Measurements from ENCODE around the gene USP34.
"Not testable (repeated sequence)": the region's sequence is repeated elsewhere in the genome, so short reads cannot be mapped to it uniquely, and the experiment has no call there.

USP34 gene

DNA sequence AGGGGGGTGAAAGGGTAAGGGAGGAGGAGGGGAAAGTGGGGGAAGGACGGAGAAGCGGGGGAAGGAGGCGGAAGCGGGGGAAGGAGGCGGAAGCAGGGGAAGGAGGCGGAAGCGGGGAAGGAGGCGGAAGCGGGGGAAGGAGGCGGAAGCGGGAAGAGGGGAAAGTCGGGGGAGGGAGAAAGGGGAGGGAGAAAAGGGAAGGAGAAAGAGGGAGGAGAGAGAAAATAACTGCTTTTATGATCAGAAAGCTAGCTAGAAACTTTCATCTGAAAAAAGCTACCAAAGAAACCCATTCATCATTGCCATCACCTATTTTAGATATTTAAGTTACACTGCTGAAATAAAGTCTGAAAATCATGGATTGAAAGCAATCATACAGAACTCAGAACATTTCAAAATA lies 72.5 kb downstream of the USP34 start:
- TF ChIP-seq POLR2A (IDR thresholded peaks at IDR 0.05; ENCODE audit: low read length), result no peak
- TF ChIP-seq GATA1 (IDR thresholded peaks at IDR 0.05; ENCODE audit: low read depth, low read length), result no peak
- DNase-seq, result no peak

DNA sequence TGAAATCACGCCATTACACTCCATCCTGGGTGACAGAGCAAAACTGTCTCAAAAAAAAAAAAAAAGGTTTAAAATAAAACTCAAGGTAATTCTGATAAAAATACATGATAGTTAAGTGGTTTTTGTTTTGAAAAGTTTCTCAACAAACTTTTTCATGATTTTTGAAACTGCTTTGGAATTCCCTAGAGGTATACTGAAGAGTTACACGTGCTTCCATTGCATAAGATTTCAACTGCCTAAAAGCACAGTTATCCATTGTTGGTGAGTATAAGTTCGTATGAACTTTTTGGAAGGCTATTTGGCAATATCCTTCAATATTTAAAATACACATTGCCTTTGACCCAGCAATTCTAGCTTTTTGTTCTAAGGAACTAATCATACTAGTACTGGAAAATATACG lies 74.9 kb downstream of the USP34 start:
- DNase-seq, result peak in 1 of 2 experiments; percentile 4

DNA sequence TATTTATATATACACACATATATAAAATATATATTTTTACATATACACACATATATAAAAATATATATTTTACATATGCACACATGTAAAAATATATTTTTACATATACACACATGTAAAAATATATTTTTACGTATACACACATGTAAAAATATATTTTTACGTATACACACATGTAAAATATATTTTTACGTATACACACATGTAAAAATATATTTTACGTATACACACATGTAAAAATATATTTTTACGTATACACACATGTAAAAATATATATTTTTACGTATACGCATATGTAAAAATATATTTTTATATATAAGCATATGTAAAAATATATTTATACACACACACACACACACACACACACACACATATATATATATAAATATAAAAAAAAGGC lies 83.3 kb downstream of the USP34 start:
- DNase-seq, result not testable (repeated sequence)

More for the DNA sequence above, 74.9 kb downstream of the USP34 start:
- TF ChIP-seq GATA1 (IDR thresholded peaks at IDR 0.05; ENCODE audit: low read depth, low read length), result no peak
- TF ChIP-seq POLR2A (IDR thresholded peaks at IDR 0.05; ENCODE audit: low read length), result no peak

DNA sequence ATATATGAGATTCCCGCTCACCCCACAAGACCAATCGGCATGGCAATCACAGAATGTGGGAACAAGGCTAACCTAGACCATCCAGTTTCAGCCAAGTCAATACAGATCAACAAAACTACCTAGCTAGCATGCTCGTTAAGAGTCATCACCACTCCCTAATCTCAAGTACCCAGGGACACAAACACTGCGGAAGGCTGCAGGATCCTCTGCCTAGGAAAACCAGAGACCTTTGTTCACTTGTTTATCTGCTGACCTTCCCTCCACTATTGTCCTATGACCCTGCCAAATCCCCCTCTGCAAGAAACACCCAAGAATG lies 90.0 kb downstream of the USP34 start:
- DNase-seq, result not testable (repeated sequence)

DNA sequence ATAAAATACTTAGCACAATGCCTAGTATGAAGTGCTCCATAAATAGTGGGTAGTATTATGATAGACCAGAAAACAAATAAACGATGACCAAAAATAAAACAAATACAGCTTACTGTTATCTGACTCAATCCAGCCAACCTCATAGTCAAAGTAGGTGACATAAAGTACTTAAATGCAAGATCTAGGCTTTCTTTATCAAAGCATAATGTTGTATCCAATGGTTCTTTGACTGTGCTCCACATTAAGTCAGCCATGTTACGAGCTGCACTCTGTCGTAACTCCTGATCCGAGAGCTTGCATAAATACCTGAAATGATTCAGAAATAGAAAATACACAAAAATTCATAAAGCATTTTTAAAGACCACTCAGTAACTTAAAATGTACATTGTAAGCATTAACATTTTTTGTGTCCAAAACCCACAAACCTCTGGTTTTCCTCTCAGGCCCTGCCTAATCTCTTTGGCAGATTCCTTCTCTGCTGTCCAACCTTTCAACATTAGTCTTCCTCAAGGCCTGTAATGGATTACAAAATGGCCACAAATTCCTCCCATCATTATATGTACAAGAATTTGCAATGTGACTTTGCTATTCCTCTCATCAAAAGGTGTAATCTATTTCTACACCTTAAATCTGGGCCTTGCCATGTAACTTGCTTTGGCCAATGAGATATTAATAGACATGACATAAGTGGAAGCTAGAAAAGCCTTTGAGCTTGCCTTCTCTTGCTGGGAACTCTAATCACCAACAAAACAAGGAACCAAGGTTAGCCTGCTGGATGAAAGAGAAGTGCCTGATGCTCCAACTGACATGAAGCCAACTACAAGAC lies 90.6 kb downstream of the USP34 start:
- TF ChIP-seq POLR2A (IDR thresholded peaks at IDR 0.05; ENCODE audit: low read length) (no peak), GATA1 (IDR thresholded peaks at IDR 0.05; ENCODE audit: low read depth, low read length) (no peak)
- no peak for DNase-seq

DNA sequence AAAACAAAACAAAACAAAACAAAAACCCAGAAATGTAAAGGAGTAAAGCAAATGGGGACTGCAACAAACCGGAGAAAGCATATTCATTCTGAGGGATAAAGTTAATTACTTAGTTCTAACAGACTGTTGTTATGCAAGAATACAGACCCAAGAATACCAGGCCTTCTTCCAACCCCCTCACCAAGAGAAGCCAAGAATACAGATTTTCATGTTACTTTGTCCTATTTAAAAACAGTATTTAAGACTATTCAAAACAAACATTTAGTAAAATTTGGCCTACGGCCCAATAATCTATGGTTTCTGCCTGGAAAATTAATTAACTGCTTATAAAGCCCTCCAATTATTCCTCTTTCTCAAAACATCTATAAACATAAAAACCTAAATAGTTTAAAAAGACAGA lies 91.4 kb downstream of the USP34 start:
- no peak for DNase-seq
- no peak for TF ChIP-seq GATA1 (IDR thresholded peaks at IDR 0.05; ENCODE audit: low read depth, low read length)
- TF ChIP-seq POLR2A (IDR thresholded peaks at IDR 0.05; ENCODE audit: low read length), result no peak

DNA sequence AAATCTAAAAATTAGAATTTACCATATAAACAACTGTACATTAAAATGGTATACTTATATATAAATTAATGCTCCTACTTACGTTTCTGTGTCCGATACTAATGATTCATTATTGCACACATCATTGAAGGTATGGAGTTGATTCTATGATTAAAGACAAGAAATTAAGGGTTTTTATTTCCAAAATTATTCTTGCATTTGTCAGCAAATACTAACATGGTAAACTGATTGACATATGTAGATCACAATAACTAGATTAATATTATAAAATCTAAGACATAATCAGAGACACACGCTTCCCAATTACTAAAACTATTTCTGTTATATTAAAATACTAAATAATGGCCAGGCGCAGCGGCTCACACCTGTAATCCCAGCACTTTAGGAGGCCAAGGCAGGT lies 92.6 kb downstream of the USP34 start:
- TF ChIP-seq GATA1 (IDR thresholded peaks at IDR 0.05; ENCODE audit: low read depth, low read length) (no peak), POLR2A (IDR thresholded peaks at IDR 0.05; ENCODE audit: low read length) (no peak)
- no peak for DNase-seq

DNA sequence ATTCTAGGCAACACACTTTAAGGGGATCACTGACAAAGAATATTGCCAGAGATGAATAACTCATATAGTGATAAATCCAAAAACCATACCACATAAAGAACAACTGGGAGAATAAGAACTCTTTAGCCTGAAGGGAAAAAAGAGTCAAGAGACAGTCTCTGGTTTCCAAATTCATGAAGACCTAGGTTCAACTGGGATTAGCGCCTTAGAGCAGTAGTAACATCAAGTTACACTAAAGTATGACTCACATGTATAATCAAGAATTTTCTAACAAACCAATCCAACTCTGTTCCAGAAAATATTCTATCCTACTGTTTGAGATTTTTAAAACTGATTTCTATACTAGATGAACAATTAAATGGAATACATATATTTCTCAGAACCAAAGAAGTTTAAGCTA lies 93.8 kb downstream of the USP34 start:
- no peak for TF ChIP-seq POLR2A (IDR thresholded peaks at IDR 0.05; ENCODE audit: low read length)
- TF ChIP-seq GATA1 (IDR thresholded peaks at IDR 0.05; ENCODE audit: low read depth, low read length), result no peak
- no peak for DNase-seq

DNA sequence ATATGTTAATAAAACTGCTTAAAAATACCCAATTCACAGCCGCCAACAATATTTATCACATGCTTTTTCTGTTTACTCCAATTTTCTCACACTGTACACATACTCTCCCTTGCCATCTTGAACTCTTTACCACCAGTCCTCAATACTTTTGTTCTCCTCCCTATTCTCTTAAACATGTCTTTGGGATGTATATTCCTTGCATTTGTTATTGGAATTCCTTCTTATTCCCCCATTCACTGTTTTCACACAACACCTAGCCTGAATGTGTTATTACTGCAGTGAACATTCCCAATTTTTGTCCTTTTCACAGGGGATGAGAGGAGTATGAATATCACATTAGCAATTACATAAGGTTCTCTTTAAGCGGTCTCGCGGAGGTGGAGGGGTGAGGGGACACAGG lies 94.7 kb downstream of the USP34 start:
- TF ChIP-seq GATA1 (IDR thresholded peaks at IDR 0.05; ENCODE audit: low read depth, low read length) (no peak), POLR2A (IDR thresholded peaks at IDR 0.05; ENCODE audit: low read length) (no peak)
- DNase-seq, result no peak

DNA sequence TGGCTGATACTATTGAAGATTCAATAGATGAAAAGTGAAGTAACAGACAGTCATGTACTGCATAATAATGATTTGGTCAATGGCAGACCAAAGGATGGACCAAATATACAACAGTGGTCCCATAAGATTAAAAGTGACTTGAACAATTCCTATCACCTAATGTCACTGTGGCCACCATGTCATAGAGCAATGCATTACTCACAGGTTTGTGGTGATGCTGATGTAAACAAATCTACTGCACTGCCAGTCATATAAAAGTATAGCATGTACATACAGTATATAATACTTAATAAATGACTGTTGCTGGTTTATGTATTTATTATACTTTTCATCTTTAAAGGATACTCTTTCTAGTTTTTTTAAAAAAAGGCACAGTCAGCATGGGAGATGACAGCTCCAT lies 99.9 kb downstream of the USP34 start:
- no peak for DNase-seq
- TF ChIP-seq GATA1 (IDR thresholded peaks at IDR 0.05; ENCODE audit: low read depth, low read length), result no peak
- TF ChIP-seq POLR2A (IDR thresholded peaks at IDR 0.05; ENCODE audit: low read length), result no peak

DNA sequence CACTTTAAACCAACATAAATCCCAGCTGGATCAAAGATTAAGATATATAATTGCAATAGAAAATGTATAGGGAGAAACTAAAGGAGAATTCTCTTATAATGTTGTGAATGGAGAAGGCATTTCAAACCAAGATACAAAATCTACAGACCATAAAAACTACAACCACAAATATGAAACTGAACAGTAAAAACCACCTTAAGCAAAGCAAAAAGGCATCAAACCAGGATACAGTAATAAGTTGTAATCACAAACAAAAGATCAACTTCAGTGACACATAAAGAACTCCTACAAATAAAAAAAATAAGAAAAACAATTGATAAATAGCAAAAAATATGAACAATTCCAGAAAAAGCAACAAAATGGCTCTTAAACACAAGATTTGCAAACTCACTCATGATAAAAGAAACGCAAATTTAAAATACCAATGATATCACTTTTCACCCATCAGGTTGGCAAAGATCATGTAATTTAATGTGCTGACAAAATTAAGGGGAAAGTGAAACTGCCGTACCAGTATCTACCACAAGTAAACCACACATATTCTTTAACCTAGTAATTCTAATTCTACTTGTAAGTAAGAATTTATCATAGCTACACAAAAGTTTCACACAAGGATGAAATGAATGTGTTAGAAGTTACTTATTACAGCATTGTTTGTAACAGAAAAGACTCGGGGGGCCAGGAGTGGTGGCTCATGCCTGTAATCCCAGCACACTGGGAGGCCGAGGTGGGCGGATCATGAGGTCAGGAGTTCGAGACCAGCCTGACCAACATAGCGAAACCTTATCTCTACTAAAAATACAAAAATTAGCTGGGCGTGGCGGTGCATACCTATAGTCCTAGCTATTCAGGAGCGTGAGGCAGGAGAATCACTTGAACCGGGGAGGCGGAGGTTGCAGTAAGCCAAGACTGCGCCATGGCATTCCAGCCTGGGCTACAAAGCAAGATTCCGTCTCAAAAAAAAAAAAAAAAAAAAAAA lies 101.9 kb downstream of the USP34 start:
- DNase-seq, result peak in 1 of 2 experiments; percentile 8
- no peak for TF ChIP-seq GATA1 (IDR thresholded peaks at IDR 0.05; ENCODE audit: low read depth, low read length)
- TF ChIP-seq POLR2A (IDR thresholded peaks at IDR 0.05; ENCODE audit: low read length), result no peak

DNA sequence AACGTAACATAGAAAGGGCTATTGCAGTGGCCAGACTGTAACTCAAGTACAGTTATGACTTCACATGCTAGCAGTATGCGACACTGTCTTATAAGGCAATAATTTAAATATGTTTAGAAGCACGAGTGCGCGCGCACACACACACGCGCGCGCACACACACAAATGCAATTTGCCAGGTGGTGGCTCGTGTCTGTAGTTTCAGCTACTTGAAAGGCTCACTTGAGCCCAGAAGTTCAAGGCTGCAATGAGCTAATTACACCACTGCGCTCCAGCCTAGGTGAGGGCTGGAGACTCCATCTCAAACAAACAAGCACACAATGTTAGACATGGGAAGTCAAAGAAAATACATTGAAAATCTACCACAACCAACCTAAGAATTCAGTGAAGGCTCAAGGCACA lies 103.7 kb downstream of the USP34 start:
- no peak for DNase-seq
- TF ChIP-seq POLR2A (IDR thresholded peaks at IDR 0.05; ENCODE audit: low read length) (no peak), GATA1 (IDR thresholded peaks at IDR 0.05; ENCODE audit: low read depth, low read length) (no peak)

DNA sequence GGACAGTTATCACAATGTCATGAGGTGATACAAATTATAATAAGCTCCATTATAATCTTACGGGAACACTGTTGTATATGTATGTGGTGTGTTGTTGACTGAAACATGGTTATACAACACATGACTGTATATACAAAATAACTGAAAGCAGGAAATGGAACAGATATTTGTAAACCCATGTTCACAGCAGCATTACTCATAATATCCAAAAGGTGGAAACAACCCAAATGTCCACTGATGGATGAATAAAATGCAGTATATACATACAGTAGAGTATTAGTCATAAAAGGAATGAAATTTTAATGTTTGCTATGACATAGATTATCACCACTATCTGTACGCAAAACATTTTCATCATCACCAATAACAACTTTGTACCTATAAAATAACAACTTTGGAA lies 107.3 kb downstream of the USP34 start:
- TF ChIP-seq GATA1 (IDR thresholded peaks at IDR 0.05; ENCODE audit: low read depth, low read length), result no peak
- no peak for TF ChIP-seq POLR2A (IDR thresholded peaks at IDR 0.05; ENCODE audit: low read length)
- DNase-seq, result no peak

DNA sequence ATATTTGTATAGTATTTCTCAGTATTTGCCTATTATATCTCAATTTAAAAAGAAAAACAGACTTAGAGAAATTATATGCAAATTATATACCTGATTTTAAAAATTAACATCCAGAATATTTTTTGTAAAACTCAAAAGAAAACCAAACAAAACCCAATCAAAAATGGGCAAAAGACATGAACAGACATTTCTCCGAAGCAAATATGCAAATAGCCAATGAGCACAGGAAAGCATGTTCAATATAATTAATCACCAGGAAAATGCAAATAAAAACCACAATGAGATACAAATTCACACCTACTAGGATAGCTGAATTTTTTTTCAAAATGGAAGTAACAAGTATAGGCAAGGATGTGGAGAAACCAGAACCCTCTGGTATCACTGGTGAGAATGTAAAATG lies 108.0 kb downstream of the USP34 start:
- no peak for DNase-seq
- TF ChIP-seq POLR2A (IDR thresholded peaks at IDR 0.05; ENCODE audit: low read length) (no peak), GATA1 (IDR thresholded peaks at IDR 0.05; ENCODE audit: low read depth, low read length) (no peak)

DNA sequence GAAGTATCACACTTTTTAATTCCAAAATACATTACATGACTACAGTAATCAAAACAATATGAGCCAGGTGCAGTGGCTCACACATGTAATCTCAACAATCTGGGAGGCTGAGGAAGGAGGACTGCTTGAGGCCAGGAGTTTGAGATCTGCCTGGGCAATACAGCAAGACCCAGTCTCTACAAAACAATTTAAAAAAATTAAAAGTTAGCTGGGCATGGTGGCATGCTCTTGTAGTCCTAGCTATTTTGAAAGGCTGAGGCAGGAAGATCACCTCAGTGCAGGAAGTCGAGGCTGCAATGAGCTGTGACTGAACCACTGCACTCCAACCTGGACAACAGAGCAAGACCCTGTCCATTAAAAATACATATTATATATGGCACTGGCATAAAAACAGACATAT lies 109.8 kb downstream of the USP34 start:
- DNase-seq, result no peak
- TF ChIP-seq GATA1 (IDR thresholded peaks at IDR 0.05; ENCODE audit: low read depth, low read length), result no peak
- TF ChIP-seq POLR2A (IDR thresholded peaks at IDR 0.05; ENCODE audit: low read length), result no peak

All from erythroblast (primary cell).